GM12874 (cell line): ENCODE measurements around the gene GATA5.

Experiments used
- TF ChIP-seq, protein P1 (sequence below): IDR thresholded peaks from 2 replicates; pipeline ENCODE4 v1.5.1; 2011; ENCODE audit warnings: low read depth, mild to moderate bottlenecking, control low read depth, low read length, moderate library complexity; ENCODE audit not compliant: insufficient read depth

The GATA5 gene

DNA sequence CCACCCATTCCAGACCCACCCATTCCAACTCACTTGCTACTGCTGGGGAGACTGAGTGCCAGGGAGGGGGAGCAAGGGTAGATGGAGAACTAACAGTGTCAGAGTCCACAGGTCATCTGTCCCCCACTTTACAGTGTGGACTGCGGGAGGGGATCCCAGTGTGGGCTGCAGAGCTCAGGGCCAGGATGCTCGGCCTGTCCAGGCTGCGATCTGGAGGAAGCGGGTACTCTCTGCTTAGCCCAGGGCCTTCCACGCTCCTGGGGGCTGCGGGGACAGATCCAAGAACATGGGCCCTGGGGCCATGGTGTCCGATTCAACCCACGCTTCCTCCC is 14.1 kb upstream of the GATA5 start:
- TF ChIP-seq, protein P1, sequence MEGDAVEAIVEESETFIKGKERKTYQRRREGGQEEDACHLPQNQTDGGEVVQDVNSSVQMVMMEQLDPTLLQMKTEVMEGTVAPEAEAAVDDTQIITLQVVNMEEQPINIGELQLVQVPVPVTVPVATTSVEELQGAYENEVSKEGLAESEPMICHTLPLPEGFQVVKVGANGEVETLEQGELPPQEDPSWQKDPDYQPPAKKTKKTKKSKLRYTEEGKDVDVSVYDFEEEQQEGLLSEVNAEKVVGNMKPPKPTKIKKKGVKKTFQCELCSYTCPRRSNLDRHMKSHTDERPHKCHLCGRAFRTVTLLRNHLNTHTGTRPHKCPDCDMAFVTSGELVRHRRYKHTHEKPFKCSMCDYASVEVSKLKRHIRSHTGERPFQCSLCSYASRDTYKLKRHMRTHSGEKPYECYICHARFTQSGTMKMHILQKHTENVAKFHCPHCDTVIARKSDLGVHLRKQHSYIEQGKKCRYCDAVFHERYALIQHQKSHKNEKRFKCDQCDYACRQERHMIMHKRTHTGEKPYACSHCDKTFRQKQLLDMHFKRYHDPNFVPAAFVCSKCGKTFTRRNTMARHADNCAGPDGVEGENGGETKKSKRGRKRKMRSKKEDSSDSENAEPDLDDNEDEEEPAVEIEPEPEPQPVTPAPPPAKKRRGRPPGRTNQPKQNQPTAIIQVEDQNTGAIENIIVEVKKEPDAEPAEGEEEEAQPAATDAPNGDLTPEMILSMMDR = no peak

GRCh38 chr20:62489186-62489931 is 13.6 kb upstream of the GATA5 start:
- TF ChIP-seq, protein P1 = no peak

- TF ChIP-seq, protein P1 = no peak
Measured at GRCh38 chr20:62488470-62488869, 12.7 kb upstream of the GATA5 start.

GRCh38 chr20:62487561-62488354 is 12.0 kb upstream of the GATA5 start:
- TF ChIP-seq, protein P1 = no peak

- TF ChIP-seq, protein P1 = no peak
Measured at GRCh38 chr20:62487118-62487517, 11.3 kb upstream of the GATA5 start.

DNA sequence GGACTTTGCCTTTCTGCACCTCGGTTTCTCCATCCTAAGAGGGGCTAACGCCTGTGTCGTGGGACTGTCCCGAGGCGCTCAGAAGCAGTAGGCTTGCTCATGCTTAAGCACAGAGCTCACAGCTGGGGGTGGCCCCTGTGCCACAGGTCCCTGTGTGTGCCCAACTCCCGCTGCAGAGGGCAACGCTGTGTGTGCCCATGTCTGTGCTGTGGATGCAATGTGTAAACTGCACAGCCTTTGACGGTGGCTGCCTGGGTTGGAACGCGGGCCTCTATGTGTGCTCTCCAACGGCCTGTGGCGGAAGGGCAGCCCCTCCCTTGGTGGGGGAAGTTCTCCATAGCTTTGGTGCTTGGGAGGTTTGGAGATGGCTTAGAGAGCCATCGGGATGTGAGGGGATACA is 10.7 kb upstream of the GATA5 start:
- TF ChIP-seq, protein P1 = no peak

- TF ChIP-seq, protein P1 = no peak
Measured at GRCh38 chr20:62485701-62486089, 9.9 kb upstream of the GATA5 start.
